ENCODE results near the gene MTCL1. TPM values are rescaled to one million over a fixed set of nuclear protein-coding genes. Genes with fewer than 3 reads are reported as not detected.

MTCL1 gene
- total and polyA plus RNA-seq, 2 of the 8 experiments (the other 6 are each of a cell fraction or from before 2014, with no cell fraction given): 16.6 to 60.8 TPM

DNA sequence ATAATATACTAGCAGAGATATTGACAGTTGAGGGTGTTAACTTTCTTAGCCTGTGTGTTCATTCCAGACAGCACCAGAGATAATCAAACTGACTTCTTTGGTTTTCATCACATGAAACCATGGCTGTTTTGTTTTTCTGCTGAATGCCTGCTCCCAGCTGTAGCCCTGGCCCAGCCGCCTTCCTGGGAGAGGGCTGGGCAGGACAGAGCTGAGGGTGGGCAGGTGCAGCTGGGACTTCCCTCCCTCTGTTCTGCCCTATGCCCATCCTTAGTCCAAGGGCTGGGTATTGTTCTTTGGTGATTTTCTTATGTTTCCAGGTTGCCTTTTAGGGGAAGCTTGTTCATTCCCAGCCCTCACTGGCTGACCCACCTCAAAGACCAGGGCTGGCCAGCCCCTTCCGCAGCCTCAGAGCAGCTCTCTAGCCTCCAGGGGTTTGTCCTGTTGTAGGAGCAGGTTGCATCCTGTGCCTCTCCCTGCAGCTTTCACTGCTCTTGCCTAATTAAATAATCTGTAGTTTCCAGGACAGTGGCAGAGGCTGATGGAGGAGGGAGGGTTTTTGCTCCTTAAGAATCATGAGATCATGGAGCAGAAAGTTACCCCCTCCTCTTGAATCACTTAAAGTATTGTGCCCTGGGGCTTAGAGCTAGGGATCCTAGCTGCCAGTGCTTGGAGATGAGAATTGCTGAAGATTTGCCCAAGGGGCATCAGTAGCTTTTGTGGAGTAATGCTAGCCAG, 61.4 kb downstream of the MTCL1 start:
- no peak overlapping the region for H4K8ac ChIP-seq (ENCODE audit: extremely low read depth, insufficient read depth, low read length)
- no peak overlapping the region for H4K91ac ChIP-seq (replicated peaks; ENCODE audit: insufficient read length, low read length)
- H3K4me1 ChIP-seq (replicated peaks in 1 of 4; ENCODE audit: control insufficient read depth in 3 of 4, insufficient read depth in 4 of 4, low read length in 3 of 4): peaks cover 0 to 6% (median under 1%) of the 10 kb centered on the region in 4 experiments; a peak in 2 of 7 replicates
- ChIA-PET CTCF (ENCODE audit: partially characterized antibody) (interaction anchor here (0.6 to 1.6 kb wide), 14 partner anchors 10 to 221 kb away, joined by 3 to 6 read pairs (median 3); no protein-coding TSS in a partner anchor), POLR2A (ENCODE audit: partially characterized antibody) (interaction anchor here (1.3 kb wide), 1 partner anchor 12 kb away, joined by 5 read pairs; no protein-coding TSS in a partner anchor)
- 83% methylated on average over 2 of the region's 2 CpGs; no CpG with 5 or more reads in 1 of the 2 experiments for WGBS, 2 experiments (ENCODE audit: extremely low coverage in 1 of 2, insufficient coverage in 1 of 2, insufficient read length in 1 of 2, insufficient replicate concordance in 2 of 2, low coverage in 1 of 2, low lambda C conversion rate in 2 of 2, missing lambda C conversion rate in 1 of 2)
- H3K9ac ChIP-seq (replicated peaks in 1 of 4; ENCODE audit: extremely low read depth in 1 of 4, low read depth in 3 of 4, low read length in 3 of 4): no peak overlapping the region
- H3K56ac ChIP-seq (replicated peaks; ENCODE audit: insufficient read length, low read depth, low read length): no peak overlapping the region
- peaks cover 0 to 10% (median 5%) of the 10 kb centered on the region in 4 experiments; a peak in 5 of 8 replicates for H3K36me3 ChIP-seq (ENCODE audit: control insufficient read depth in 2 of 4, insufficient read depth in 4 of 4, low read length in 3 of 4)
- H3K23ac ChIP-seq (ENCODE audit: insufficient read length): no peak overlapping the region
- TF ChIP-seq BACH1 (IDR thresholded peaks at IDR 0.05; ENCODE audit: low read length): no peak
- no peak for TF ChIP-seq CBX5 (IDR thresholded peaks at IDR 0.05; ENCODE audit: low read depth, low read length)
- no peak for TF ChIP-seq JUND (IDR thresholded peaks at IDR 0.05; ENCODE audit: low read length)
- TF ChIP-seq TBP (IDR thresholded peaks at IDR 0.05; ENCODE audit: low read depth, low read length): no peak
- TF ChIP-seq PHF8 (conservative IDR thresholded peaks at IDR 0.05; ENCODE audit: low read depth, low read length): no peak
- no peak for TF ChIP-seq TAF1 (IDR thresholded peaks at IDR 0.05; ENCODE audit: low read depth, low read length)
- no peak for TF ChIP-seq SP2 (IDR thresholded peaks at IDR 0.05; ENCODE audit: low read length)
- TF ChIP-seq RXRA (IDR thresholded peaks at IDR 0.05; ENCODE audit: insufficient read depth, low read depth, low read length): no peak
- TF ChIP-seq RFX5 (IDR thresholded peaks at IDR 0.05; ENCODE audit: borderline replicate concordance, low read depth, low read length): no peak
- no peak for TF ChIP-seq HDAC2 (IDR thresholded peaks at IDR 0.05; ENCODE audit: borderline replicate concordance in 1 of 2, low read depth in 2 of 2, low read length in 2 of 2)
- H3K79me1 ChIP-seq (ENCODE audit: low read depth, low read length): no peaks in the 10 kb centered on the region
- H2AFZ ChIP-seq (ENCODE audit: low read length): no peak overlapping the region
- H3K4ac ChIP-seq (replicated peaks; ENCODE audit: insufficient read length, low read depth, low read length): no peak overlapping the region
- H3K4me2 ChIP-seq (ENCODE audit: insufficient read depth in 1 of 2, low read depth in 2 of 2, low read length in 2 of 2): no peak overlapping the region
- no peak overlapping the region for H4K5ac ChIP-seq (ENCODE audit: insufficient read length, low read depth, low read length)
- H2BK15ac ChIP-seq (ENCODE audit: low read length): no peak overlapping the region
- H3K79me2 ChIP-seq (ENCODE audit: control insufficient read depth in 1 of 2, insufficient read depth in 2 of 2, low read length in 2 of 2): no peaks in the 10 kb centered on the region; a peak in 1 of 4 replicates
- no peaks in the 10 kb centered on the region for H3K27me3 ChIP-seq (replicated peaks in 1 of 4; ENCODE audit: control insufficient read depth in 3 of 4, extremely low read depth in 1 of 4, insufficient read depth in 3 of 4, low read length in 3 of 4)
- no peak overlapping the region for H2BK120ac ChIP-seq (replicated peaks; ENCODE audit: low read depth, low read length)
- H2BK5ac ChIP-seq (ENCODE audit: low read depth, low read length): no peak overlapping the region
- H4K20me1 ChIP-seq (replicated peaks in 1 of 2; ENCODE audit: control insufficient read depth in 1 of 2, insufficient read depth in 2 of 2, low read length in 2 of 2): peaks cover 0 to 3% of the 10 kb centered on the region in 2 experiments
- H3K23me2 ChIP-seq (ENCODE audit: low read depth, low read length): no peaks in the 10 kb centered on the region
- no peak for DNase-seq (ENCODE audit: low read depth in 1 of 2, low spot score in 2 of 2)
- no peak overlapping the region for H2BK12ac ChIP-seq (ENCODE audit: low read depth, low read length)
- H2AK5ac ChIP-seq (ENCODE audit: low read depth, low read length): no peak overlapping the region
- no peaks in the 10 kb centered on the region for H3K9me3 ChIP-seq (ENCODE audit: insufficient read depth in 2 of 2, low read depth in 1 of 2, low read length in 1 of 2)
- no peak overlapping the region for H2BK20ac ChIP-seq (ENCODE audit: low read length)
- no peak overlapping the region for H3K18ac ChIP-seq (ENCODE audit: extremely low read depth, low read length)
- no peak for FAIRE-seq
- H3K14ac ChIP-seq (ENCODE audit: insufficient read length): no peak overlapping the region
- no peak overlapping the region for H3K4me3 ChIP-seq (ENCODE audit: extremely low read depth in 1 of 4, insufficient read depth in 2 of 4, low read depth in 3 of 4, low read length in 4 of 4)
- no peak overlapping the region for H3K27ac ChIP-seq (ENCODE audit: low read depth, low read length)
